GM21717 (cell line): Measurements from ENCODE around the gene NPDC1.

ENCODE experiments used
- ATAC-seq: cut with Tn5 transposase; IDR thresholded peaks from one replicate; pipeline ENCODE4 v1.9.1; 2021; ENCODE audit warnings: mild to moderate bottlenecking, moderate library complexity; ENCODE audit not compliant: unreplicated experiment

NPDC1 gene

GRCh38 chr9:136996361-136997292 is 49.4 kb downstream of the NPDC1 start, which contains the start of gene CLIC3:
Gene CLIC3 (minus strand): TSS chr9:136996568. CDS start chr9:136996543, 25 bp downstream.
- no peak for ATAC-seq

- ATAC-seq, result no peak
These were observed 50.1 kb downstream of the NPDC1 start for GRCh38 chr9:136995772-136996311.

- ATAC-seq, result no peak
These were observed 50.6 kb downstream of the NPDC1 start for GRCh38 chr9:136995362-136995761.

- ATAC-seq, result no peak
These were observed 51.1 kb downstream of the NPDC1 start for GRCh38 chr9:136994888-136995230.

GRCh38 chr9:136994180-136994887 is 51.6 kb downstream of the NPDC1 start:
- ATAC-seq, result no peak

GRCh38 chr9:136992819-136993369 is 53.1 kb downstream of the NPDC1 start:
- ATAC-seq, result peak; percentile 3

GRCh38 chr9:136991993-136992818 is 53.8 kb downstream of the NPDC1 start, which contains the start of gene PAXX:
Gene PAXX (plus strand): TSS chr9:136992422. CDS start chr9:136992444, 22 bp downstream.
- peak; percentile 70 for ATAC-seq

- no peak for ATAC-seq
These were observed 55.6 kb downstream of the NPDC1 start for GRCh38 chr9:136990242-136990911.
